Uterus (tissue), 4 donors: ENCODE data around the gene BAZ1A. TPM values are rescaled to one million over a fixed set of nuclear protein-coding genes. Genes with fewer than 3 reads are reported as not detected.

Source experiments
- small RNA-seq: library from RNA; depleted of rRNA; stranded (forward); fragments of <200 nt; gene quantifications from one replicate; pipeline ENCODE3, GENCODE V24; 2016
- total RNA-seq, 4 donors: library from RNA; depleted of rRNA in 3 of 4; stranded (reverse); fragments of >200 nt in 3 of 4; gene quantifications; one replicate each; pipeline versions ENCODE4 v1.1.0 to v1.2.4, GENCODE V29; 2014 to 2023
- donor health status: DM: yes; HTN: yes; CAD: no.

BAZ1A gene
- total RNA-seq, 4 donors from 2014 or later: 11.8 to 42.0 (median 27.3) TPM

Small RNAs within 50 kb of the gene (small RNA-seq; reads per million reads assigned to genes)
- gene AL121603.1 (not detected), gene RNU7-41P (not detected)

Other genes starting within 250 kb of the BAZ1A start
- 100 to 1,000 TPM in 1 of 4 donors, 10 to 100 TPM in 3; 22.8 to 357 (median 73.9) TPM for gene SNX6, start 245.2 kb downstream of the BAZ1A start, total RNA-seq
- 100 to 1,000 TPM; 108 to 231 (median 139) TPM for gene CFL2, start 160.8 kb downstream of the BAZ1A start, total RNA-seq
- gene SRP54, start 107.6 kb upstream of the BAZ1A start, total RNA-seq: 100 to 1,000 TPM in 2 of 4 donors, 10 to 100 TPM in 2; 41.7 to 219 (median 82.1) TPM
- 10 to 100 TPM; 12.4 to 82.2 (median 36.7) TPM for gene FAM177A1, start 170.9 kb upstream of the BAZ1A start, total RNA-seq
- 10 to 100 TPM; 18.5 to 48.0 (median 29.4) TPM for gene PPP2R3C, start 246.6 kb upstream of the BAZ1A start, total RNA-seq
- gene PRORP, start 247.2 kb upstream of the BAZ1A start, total RNA-seq: 10 to 100 TPM in 3 of 4 donors, 1 to 10 TPM in 1; 5.0 to 57.1 (median 23.4) TPM